Measurements from ENCODE around the gene TSPAN5.

DNA sequence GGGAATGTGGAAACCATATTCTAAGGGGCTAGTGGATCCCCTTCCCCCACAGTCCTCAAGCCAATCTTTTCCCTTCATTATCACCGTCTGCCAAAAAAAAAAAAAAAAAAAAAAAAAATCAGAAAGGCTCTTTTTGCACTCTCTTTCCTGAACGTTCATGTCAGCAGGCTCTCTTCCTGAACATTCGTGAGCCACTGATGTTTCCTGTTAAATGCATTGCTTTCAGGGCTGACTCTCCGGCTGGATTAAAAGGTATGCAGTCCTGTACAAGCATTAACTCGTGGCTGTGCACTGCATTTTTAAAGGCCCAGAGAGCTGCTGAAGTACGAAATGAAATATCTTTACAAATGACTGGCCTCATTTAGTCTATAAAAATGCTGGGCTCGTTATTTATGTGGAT lies 34.0 kb upstream of the TSPAN5 start:
- no peak for TF ChIP-seq CTCF (conservative IDR thresholded peaks at IDR 0.05)
- TF ChIP-seq ZFX (IDR thresholded peaks at IDR 0.05): no peak
